ENCODE results near the gene PVRIG.
"Not testable (repeated sequence)": the region's sequence is repeated elsewhere in the genome, so short reads cannot be mapped to it uniquely, and the experiment has no call there.

PVRIG gene

DNA sequence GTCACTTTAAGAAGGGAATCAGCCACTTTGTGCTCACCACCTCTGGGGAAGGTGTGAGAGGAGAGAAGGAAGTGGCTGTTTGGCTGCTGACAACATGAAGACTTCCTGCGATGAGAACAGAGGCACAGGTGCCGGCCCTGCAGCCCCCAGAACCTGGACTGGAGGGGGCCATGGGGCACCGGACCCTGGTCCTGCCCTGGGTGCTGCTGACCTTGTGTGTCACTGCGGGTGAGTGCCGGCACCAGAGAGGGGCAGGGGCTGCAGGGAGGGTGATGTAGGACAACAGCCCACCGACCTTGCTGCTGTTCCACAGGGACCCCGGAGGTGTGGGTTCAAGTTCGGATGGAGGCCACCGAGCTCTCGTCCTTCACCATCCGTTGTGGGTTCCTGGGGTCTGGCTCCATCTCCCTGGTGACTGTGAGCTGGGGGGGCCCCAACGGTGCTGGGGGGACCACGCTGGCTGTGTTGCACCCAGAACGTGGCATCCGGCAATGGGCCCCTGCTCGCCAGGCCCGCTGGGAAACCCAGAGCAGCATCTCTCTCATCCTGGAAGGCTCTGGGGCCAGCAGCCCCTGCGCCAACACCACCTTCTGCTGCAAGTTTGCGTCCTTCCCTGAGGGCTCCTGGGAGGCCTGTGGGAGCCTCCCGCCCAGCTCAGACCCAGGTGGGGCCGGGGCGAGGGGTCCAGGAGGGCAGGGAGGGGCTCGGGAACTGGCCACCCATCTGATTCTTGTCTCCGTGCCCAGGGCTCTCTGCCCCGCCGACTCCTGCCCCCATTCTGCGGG lies at the start of gene PVRIG:
PVRIG (plus strand) TSS at position 149 of the 785 bp plus-strand sequence; CDS start at position 171, 22 bp downstream.
- not testable (repeated sequence) for DNase-seq

DNA sequence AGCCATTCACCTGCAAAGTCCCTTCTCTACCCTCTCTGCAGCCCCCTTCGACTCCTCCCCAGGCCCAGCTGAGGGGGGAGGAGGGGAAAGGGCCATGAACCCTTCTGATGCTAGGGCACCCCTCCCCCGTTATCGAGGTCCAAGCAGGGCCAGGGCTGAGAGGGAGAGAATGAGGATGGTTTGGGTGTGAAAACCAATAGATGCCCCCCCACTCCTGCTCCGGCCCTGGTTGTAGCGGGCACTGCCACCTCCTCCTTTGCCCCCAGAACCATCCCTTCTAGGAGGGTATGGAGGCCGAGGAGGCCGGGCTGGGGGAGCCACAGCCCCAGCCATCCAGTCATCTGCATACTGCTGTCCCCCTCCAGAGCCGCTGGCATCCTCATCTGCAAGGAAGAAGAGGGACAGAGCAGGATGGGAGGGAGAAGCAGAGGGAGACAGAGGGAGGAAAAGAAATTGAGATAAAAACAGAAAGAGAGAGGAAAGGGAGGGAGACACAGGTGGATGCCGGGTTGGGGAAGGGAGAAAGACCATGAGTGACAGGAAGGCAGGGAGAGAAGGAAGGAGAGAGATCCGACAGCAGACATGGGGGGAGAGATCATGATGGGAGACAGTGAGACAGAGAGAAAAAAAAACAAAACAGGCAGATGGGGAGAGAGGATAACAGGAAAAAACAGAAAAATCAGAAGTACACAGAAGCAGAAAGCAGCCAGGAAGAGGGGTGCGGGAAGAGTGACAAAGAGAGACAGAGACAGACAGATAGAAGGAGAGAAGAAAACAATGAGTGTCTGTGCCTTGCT lies 49.5 kb upstream of the PVRIG start:
- no peak for DNase-seq

DNA sequence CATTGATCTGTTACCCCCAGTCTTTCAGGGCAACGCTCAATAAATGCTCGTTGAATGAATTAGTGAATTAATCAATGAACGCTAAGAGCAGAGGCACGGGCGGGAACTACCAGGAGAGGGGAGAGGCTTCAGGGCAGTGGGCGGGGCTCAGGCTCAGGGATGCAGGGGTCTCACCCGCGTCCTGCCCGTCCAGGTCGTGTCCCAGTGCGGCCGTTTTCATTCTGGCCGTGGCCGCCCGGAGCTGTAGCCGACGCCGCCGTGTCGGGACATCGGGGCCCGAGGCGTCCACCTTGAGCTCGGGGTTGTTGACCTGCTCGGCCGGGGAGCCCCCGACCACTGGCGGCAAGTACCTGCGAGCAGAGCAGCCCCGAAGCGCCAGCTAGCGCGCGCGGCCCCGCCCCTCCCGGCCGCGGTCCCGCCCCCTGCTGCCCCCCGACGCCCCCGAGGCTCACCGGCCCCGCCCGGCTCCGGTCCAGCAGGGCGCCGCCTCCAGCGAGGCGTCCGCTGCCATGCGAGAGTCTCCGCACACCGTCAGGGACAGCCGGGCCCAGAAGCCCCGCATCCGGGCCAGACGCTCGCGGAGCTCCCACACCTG lies 48.6 kb upstream of the PVRIG start:
- DNase-seq = no peak

GRCh38 chr7:100171840-100172239 lies 47.9 kb upstream of the PVRIG start:
- no peak for DNase-seq

GRCh38 chr7:100173806-100174495 lies 45.8 kb upstream of the PVRIG start:
- no peak for DNase-seq

DNA sequence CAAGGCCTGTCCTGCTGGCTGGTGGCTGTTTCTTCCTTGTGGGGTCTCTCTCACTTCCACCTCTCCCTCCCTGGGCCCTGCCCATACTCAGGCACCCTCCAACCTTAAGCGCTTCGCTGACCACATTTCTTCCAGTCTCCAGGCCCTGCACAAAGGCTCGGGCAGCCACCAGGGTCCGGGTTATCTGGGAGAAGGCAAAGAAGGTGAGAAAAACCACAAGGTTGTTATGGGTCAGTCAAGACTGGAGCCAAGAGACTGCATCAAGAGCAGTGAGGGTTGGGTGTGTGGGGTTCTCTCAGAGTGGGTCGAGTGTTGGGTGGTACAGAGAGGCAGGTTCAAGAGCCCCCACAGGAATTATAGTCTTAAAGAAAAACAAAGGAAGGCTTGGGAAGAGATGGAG lies 45.2 kb upstream of the PVRIG start:
- no peak for DNase-seq

DNA sequence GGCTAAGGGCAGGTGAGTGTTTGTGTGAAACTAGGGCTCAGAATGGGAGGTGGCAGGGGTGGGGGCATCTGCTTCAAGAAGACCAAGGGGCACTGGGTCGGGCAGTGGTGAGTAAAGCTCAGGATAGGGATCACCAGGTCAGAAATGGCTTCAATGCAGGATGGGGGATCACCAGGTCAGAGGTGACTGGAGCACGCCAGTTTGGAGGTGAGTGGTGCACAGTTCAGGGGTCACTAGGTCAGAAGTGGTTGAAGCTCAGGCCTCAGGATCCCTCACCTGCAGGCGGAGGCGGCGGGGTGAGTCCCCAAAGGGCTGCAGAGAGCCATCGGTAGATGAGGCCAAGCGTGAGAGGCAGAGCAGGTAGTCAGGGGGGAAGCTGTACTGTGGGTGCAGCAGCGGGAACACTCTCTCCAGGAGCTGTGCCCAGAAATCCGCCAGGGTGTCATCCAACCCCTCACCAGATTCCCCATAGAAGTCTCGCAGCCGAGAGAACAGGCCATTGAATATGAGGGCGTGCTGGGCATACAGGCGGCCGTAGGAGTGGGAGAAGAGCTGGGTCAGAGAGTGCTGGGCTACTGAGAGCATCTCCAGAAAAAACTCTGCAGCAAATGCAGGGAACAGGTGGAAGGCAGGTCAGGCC lies 44.3 kb upstream of the PVRIG start:
- DNase-seq = no peak

GRCh38 chr7:100176096-100177044 lies 43.4 kb upstream of the PVRIG start:
- DNase-seq = no peak

DNA sequence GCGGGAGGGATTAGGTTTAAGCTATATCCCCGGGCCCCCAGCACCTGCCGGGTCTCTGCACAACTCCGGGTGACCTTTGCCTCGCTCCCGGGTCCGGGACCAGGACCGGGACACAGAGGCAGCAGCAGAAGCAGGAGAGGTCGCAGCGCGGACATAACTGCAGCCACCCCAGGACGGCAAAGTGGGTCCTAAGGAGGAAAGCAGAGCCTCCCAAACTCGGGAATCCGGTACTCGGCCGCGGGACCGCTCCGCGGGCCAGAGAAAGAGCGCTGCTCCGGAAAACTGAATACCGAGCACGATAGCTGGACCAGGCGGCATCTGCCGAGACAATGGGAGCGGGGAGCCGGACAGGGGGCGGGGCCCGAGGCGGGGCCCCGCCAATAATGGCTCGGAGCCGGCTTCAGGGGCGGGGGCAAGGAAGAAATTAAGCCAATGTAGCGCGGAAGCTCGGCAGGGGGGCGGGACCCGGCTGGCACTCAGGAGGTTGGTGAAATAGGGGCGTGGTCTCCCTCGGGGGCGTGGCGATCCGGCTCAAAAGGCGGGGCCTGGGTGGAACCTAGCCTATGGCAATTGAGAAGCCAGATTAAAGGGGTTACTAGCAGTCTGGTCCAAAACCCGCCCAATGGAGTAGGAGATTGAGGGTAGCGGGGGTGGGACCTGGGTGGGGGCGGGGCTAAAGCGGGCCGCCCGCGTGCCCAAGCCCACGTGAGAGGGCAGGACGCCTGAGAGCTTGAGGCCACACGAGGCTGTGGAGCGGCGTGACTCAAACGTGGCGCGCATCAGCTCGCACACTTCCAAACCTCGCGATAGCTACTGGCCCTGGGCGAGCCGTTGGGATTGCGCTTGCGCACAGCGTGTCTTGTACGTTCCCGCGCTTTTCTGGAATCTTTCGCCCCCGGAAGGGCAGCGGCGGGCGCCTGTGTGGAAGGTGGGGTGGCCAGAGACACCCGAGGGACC lies 42.4 kb upstream of the PVRIG start, which contains the start of the genes GPC2 and STAG3:
GPC2 (minus strand) TSS at position 337 of the 957 bp plus-strand sequence; CDS start at position 155, 182 bp downstream.
STAG3 (plus strand) TSS at position 874 of the 957 bp plus-strand sequence. CDS start 2,639 bp downstream, outside the sequence.
- peak; percentile 90 for DNase-seq

- not testable (repeated sequence) for DNase-seq
Observed at GRCh38 chr7:100180084-100180483, 39.7 kb upstream of the PVRIG start.

GRCh38 chr7:100182616-100183015 lies 37.1 kb upstream of the PVRIG start:
- not testable (repeated sequence) for DNase-seq

DNA sequence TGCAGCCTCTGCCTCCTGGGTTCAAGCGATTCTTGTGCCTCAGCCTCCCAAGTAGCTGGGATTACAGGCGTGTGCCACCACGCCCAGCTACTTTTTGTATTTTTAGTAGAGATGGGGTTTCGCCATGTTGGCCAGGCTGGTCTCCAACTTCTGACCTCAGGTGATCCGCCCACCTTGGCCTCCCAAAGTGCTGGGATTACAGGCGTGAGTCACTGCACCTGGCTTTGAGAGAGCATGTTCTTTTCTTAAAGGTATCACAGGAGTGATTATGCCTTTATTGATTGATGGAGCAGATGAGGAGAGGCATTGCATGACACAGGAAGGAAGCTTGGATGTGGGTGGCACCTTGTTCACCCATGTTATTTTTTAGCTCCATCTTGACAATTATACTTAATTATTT lies 36.7 kb upstream of the PVRIG start:
- DNase-seq = not testable (repeated sequence)

DNA sequence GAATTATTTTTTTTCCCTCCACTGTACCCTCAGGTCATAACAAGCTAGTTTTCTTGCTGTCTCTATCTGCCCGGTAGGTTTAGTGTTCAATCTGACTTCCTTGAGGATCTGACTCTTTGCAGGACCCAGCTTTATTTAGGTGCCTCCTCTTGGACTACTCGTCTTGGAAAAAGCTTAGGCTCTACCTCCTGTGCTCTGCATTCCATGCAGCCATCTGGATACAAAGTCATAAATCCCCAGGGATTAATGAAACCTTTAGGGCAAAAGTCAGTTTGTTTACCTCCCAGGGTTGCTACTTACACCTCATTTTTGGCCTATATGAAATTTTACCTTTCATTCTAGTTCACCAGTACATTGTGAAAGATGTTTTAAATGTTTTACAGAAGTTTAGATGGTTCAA lies 34.0 kb upstream of the PVRIG start:
- no peak for DNase-seq

DNA sequence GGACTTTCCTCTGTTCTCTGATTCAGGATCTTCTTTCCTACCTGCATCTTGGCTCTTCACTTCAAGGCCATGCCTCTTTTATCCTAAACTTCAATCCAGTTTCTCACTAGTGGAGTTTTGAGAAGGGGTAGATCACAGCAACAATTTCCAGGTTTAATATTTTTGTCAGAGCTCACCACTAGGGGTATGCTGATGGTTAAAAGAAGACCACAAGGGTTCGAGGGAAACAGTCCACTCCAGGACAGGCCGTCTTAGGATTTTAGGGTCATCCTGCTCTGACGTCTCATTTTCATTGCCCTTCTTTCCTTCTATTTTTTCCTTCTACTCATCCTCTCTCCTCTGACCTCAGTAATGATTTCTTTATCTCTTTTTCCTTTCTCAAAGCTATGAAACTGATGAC lies 30.7 kb upstream of the PVRIG start:
- no peak for DNase-seq

DNA sequence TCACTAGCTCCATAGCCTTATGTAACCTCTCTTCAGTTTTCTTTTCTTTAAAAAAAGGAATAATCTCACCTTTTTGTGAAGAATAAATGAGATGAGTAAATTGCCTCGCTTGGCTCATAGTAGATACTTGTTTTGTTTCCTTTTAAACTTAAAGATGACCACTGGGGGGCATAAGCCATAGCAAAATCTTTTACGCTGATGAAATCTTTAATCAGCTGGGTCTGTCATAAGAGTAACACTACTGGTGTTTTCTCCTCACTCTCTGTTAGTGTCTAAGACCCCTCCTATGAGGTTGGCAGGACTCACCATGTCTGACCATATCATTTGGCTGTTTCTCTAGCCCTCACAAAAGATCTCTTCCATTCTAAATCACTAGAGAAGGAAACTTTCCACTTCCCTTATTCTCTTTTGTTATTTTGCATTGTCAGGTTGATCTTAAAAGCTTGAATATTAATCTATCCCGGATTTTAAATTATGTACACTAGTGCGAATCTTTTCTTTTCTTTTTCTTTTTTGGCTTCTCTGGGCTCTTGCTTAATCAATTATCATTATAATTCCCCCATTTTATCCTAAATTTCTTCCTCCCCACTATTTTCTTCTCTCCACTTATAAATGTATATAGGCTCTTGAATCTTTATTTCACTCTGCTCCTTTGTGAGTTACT lies 29.6 kb upstream of the PVRIG start:
- no peak for DNase-seq

DNA sequence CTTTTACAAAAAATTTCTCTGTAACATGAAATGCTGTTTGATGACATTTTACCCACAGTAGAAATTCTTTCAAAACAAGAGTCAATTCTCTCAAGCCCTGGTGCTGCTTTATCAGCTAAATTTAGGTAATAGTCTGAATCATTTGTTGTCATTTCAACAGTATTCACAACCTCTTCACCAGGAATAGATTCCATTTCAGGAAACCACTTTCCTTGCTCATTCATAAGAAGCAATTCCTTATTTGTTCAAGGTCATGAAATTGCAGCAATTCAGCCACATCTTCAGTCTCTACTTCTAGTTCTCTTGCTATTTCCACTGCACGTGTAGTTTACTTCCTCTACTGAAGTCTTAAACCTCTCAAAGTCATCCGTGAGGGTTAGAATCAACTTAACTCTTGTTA lies 28.0 kb upstream of the PVRIG start:
- no peak for DNase-seq

GRCh38 chr7:100192281-100192862 lies 27.4 kb upstream of the PVRIG start:
- DNase-seq = not testable (repeated sequence)

DNA sequence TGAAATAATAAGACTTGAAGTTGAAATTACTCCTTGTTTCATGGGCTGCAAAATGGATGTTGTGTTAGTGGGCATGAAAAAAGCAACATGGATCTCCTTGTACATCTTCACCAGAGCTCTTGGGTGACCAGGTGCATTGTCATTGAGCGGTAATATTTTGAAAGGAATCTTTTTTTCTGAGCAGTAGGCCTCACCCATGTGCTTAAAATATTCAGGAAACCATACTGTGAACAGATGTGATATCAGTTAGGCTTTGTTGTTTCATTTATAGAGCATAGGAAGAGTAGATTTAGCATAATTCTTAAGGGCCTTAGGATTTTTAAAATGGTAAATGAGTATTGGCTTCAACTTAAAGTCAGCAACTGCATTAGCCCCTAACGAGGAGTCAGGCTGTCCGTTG lies 26.8 kb upstream of the PVRIG start:
- no peak for DNase-seq

- no peak for DNase-seq
Observed at GRCh38 chr7:100195222-100195621, 24.5 kb upstream of the PVRIG start.
